GM12878 (cell line): ENCODE results near the gene KDM4D. TPM values are rescaled to one million over a fixed set of nuclear protein-coding genes. Genes with fewer than 3 reads are reported as not detected.

ENCODE experiments used
- ATAC-seq: fragments of 200-7000 bp; cut with Tn5 transposase; 3 replicates; pipeline ENCODE4 v1.9.1; 2020; ENCODE audit warnings: mild to moderate bottlenecking, moderate library complexity
- BruUV-seq: library from RNA; stranded (reverse); fragments of 400-500 nt; replicated peaks from 2 replicates; lab custom pipeline; 2021; lab: Mats Ljungman, UMichigan
- CTCF ChIA-PET: fragments of 300-600 bp; sonication (Branson Sonifier 250); formaldehyde crosslinking; extraction: SDS; loops from one replicate; lab custom pipeline; 2021; ENCODE audit warnings: inconsistent platforms; lab: Yijun Ruan, JAX
- POLR2A ChIA-PET: fragments of 350-600 bp; formaldehyde crosslinking; extraction: SDS; loops from one replicate; lab custom pipeline; 2021; ENCODE audit warnings: inconsistent platforms; lab: Charles Lee
- RAD21 ChIA-PET: fragments of 300-600 bp; sonication (Branson Sonifier 250); formaldehyde crosslinking; loops from one replicate; lab custom pipeline; 2023; ENCODE audit warnings: antibody characterized with exemption; ENCODE audit not compliant: unreplicated experiment; lab: Charles Lee
- SMC1A ChIA-PET: fragments of 300-600 bp; sonication (Branson Sonifier 250); formaldehyde crosslinking; loops from one replicate; lab custom pipeline; 2023; ENCODE audit not compliant: unreplicated experiment, uncharacterized antibody; lab: Charles Lee
- DNase-seq: peaks from one replicate; pipeline ENCODE4 v3.0.0-alpha.2; 2011; ENCODE audit warnings: low read depth, low spot score
- FAIRE-seq: peaks from 3 replicates; lab custom pipeline; 2011; peaks lifted over from hg19 to GRCh38; lab: Jason Lieb, UNC
- H2AFZ ChIP-seq: 2 replicates; pipeline ENCODE4 v1.6.0; 2011; ENCODE audit warnings: low read depth, low read length, control low read depth; ENCODE audit not compliant: control insufficient read depth
- H3K27ac ChIP-seq: 2 replicates; pipeline ENCODE4 v1.5.1; 2011; ENCODE audit warnings: control low read depth; ENCODE audit not compliant: control insufficient read depth, insufficient read depth
- H3K27me3 ChIP-seq, 2 experiments: replicated peaks in 1 of 2; 2 replicates each; pipeline versions ENCODE4 v1.6.0 to v1.6.1; 2011; ENCODE audit warnings: low read length in 1 of 2; ENCODE audit not compliant: control insufficient read depth in 2 of 2, insufficient read depth in 2 of 2
- H3K36me3 ChIP-seq, 2 experiments: 2 replicates each; pipeline ENCODE4 v1.5.1; 2011; ENCODE audit warnings: low read length in 1 of 2; ENCODE audit not compliant: control insufficient read depth in 2 of 2, insufficient read depth in 2 of 2
- H3K4me1 ChIP-seq: 2 replicates; pipeline ENCODE4 v1.6.1; 2011; ENCODE audit warnings: mild to moderate bottlenecking, low read length, moderate library complexity, mixed read lengths; ENCODE audit not compliant: control insufficient read depth, insufficient read depth
- H3K4me2 ChIP-seq: 2 replicates; pipeline ENCODE4 v1.6.0; 2011; ENCODE audit warnings: control low read depth; ENCODE audit not compliant: control insufficient read depth, insufficient read depth
- H3K4me3 ChIP-seq: fragments of 200-600 bp; sonication (generic); 2 replicates; pipeline ENCODE4 v1.5.1; 2016
- H3K79me2 ChIP-seq: 2 replicates; pipeline ENCODE4 v1.6.0; 2011; ENCODE audit warnings: low read length; ENCODE audit not compliant: control insufficient read depth, insufficient read depth
- H3K9ac ChIP-seq: 2 replicates; pipeline ENCODE4 v1.8.0; 2011; ENCODE audit warnings: low read length, control low read depth, mixed read lengths; ENCODE audit not compliant: control insufficient read depth, insufficient read depth
- H3K9me3 ChIP-seq: replicated peaks from 3 replicates; pipeline ENCODE4 v1.5.1; 2011; ENCODE audit warnings: mild to moderate bottlenecking, low read length; ENCODE audit not compliant: control insufficient read depth, insufficient read depth
- H4K20me1 ChIP-seq: 2 replicates; pipeline ENCODE4 v1.6.0; 2011; ENCODE audit not compliant: control insufficient read depth, insufficient read depth
- ESRRA ChIP-seq: IDR thresholded peaks from 2 replicates; pipeline ENCODE4 v1.6.1; 2012; ENCODE audit warnings: mild to moderate bottlenecking, low read length, improper control_type of control experiment
- LARP7 ChIP-seq: fragments of 450-650 bp; IDR thresholded peaks from 2 replicates; pipeline ENCODE4 v1.6.1; 2017; ENCODE audit warnings: mild to moderate bottlenecking
- MXI1 ChIP-seq: fragments of 150-350 bp; IDR thresholded peaks from 2 replicates; pipeline ENCODE4 v1.6.1; 2011; ENCODE audit warnings: low read depth, mild to moderate bottlenecking, inconsistent platforms, low read length, improper control_type of control experiment
- TCF12 ChIP-seq: IDR thresholded peaks from 2 replicates; pipeline ENCODE4 v1.6.1; 2011; ENCODE audit warnings: low read depth, mild to moderate bottlenecking, low read length
- ZBED1 ChIP-seq: IDR thresholded peaks from 2 replicates; pipeline ENCODE4 v1.6.1; 2016; ENCODE audit warnings: borderline replicate concordance
- ZBTB40 ChIP-seq: fragments of 450-650 bp; IDR thresholded peaks from 2 replicates; pipeline ENCODE4 v1.6.1; 2016; ENCODE audit warnings: mild to moderate bottlenecking, moderate library complexity, borderline replicate concordance
- WGBS: methylation state at CpG from one replicate; pipeline ENCODE4 v1.1.6; 2016; ENCODE audit warnings: low lambda C conversion rate; ENCODE audit not compliant: insufficient replicate concordance, insufficient coverage; ENCODE audit errors: missing lambda C conversion rate; 5-methylcytosine and 5-hydroxymethylcytosine counted together
- in situ Hi-C: fragments of 300-500 bp; cut with MboI; formaldehyde crosslinking; loops from 9 replicates; pipeline ENCODE4 v1.14.3; 2018; ENCODE audit warnings: mixed read lengths
- intact Hi-C: fragments of 100-400 bp; cut with micrococcal nuclease; formaldehyde crosslinking; loops from one replicate; pipeline ENCODE4 v1.14.2; 2022; ENCODE audit not compliant: unreplicated experiment
- polyA plus RNA-seq, 11 experiments: library from polyadenylated mRNA; depleted of rRNA in 4 of 11; unstranded in 6 of 11; stranded (reverse) in 5 of 11; fragments of >200 nt; fragmentation: Nextera tagmentation in 4 of 11; fragmentation: Illumina TruSeq in 1 of 11; extraction: Ambion mirVana in 4 of 11; extraction: Trizol in 1 of 11; gene quantifications; 1 replicate in 1 of 11; 2 replicates in 10 of 11; pipeline versions ENCODE4 v1.2.1 to v1.2.3, GENCODE V29; 2011 to 2016; ENCODE audit warnings: inconsistent platforms in 2 of 11, missing spikeins in 2 of 11, low read depth in 1 of 11
- total RNA-seq, 4 experiments: library from RNA; depleted of rRNA in 3 of 4; stranded (reverse); fragments of >200 nt in 3 of 4; fragmentation: Illumina TruSeq in 1 of 4; extraction: Trizol in 1 of 4; gene quantifications; 2 replicates each; pipeline versions ENCODE4 v1.2.1 to v1.2.3, GENCODE V29; 2013 to 2021

KDM4D gene
- total and polyA plus RNA-seq, 10 of the 15 experiments (the other 5 are each of a cell fraction or from before 2014, with no cell fraction given), result 0.63 to 2.6 (median 1.3) TPM

- no TSS peak for BruUV-seq
- in situ Hi-C loops, result no loop called here
Observed at GRCh38 chr11:94939346-94939745, 34.2 kb upstream of the KDM4D start.

GRCh38 chr11:94941131-94941530 lies 32.4 kb upstream of the KDM4D start:
- H3K4me1 ChIP-seq, result no peaks in the 10 kb centered on the region
- no peaks in the 10 kb centered on the region for H4K20me1 ChIP-seq
- no peak overlapping the region for H3K27ac ChIP-seq
- BruUV-seq, result no TSS peak
- in situ Hi-C loops, result no loop called here
- ChIA-PET RAD21 (no interaction called here), SMC1A (no interaction called here)
- no peak for FAIRE-seq
- H3K27me3 ChIP-seq, result no peaks in the 10 kb centered on the region
- H3K9me3 ChIP-seq, result no peaks in the 10 kb centered on the region
- TF ChIP-seq LARP7, result no peak
- no peak for TF ChIP-seq ESRRA
- TF ChIP-seq TCF12, result no peak
- no peak for TF ChIP-seq ZBTB40
- TF ChIP-seq ZBED1, result no peak
- TF ChIP-seq, all 136 proteins: peak for 0
- no peak overlapping the region for H3K9ac ChIP-seq
- H3K79me2 ChIP-seq, result no peaks in the 10 kb centered on the region
- no peak for ATAC-seq
- H3K36me3 ChIP-seq, result no peaks in the 10 kb centered on the region
- 15% methylated on average over 4 of the region's 4 CpGs for WGBS
- no peak overlapping the region for H3K4me2 ChIP-seq
- ChIA-PET CTCF (no interaction called here), POLR2A (no interaction called here)
- no peak for DNase-seq
- intact Hi-C loops, result no loop called here
- H3K4me3 ChIP-seq, result no peak overlapping the region
- H2AFZ ChIP-seq, result no peak overlapping the region

More at GRCh38 chr11:94939346-94939745, 34.2 kb upstream of the KDM4D start:
- Histone ChIP-seq H3K4me3 (no peak overlapping the region), H3K9me3 (no peaks in the 10 kb centered on the region), H3K4me1 (no peaks in the 10 kb centered on the region), H3K4me2 (no peak overlapping the region), H3K27me3 (no peaks in the 10 kb centered on the region), H3K36me3 (no peaks in the 10 kb centered on the region), H2AFZ (no peak overlapping the region), H4K20me1 (no peaks in the 10 kb centered on the region), H3K9ac (no peak overlapping the region), H3K27ac (no peak overlapping the region), H3K79me2 (no peaks in the 10 kb centered on the region)
- ATAC-seq, result no peak
- ChIA-PET SMC1A (no interaction called here), POLR2A (no interaction called here), RAD21 (no interaction called here), CTCF (no interaction called here)
- WGBS, result 24% methylated on average over 2 of the region's 2 CpGs
- TF ChIP-seq MXI1, result no peak
- no peak for FAIRE-seq
- no peak for DNase-seq
- intact Hi-C loops, result no loop called here
